ENCODE results near the gene ARHGAP4.

Gene ARHGAP4

DNA sequence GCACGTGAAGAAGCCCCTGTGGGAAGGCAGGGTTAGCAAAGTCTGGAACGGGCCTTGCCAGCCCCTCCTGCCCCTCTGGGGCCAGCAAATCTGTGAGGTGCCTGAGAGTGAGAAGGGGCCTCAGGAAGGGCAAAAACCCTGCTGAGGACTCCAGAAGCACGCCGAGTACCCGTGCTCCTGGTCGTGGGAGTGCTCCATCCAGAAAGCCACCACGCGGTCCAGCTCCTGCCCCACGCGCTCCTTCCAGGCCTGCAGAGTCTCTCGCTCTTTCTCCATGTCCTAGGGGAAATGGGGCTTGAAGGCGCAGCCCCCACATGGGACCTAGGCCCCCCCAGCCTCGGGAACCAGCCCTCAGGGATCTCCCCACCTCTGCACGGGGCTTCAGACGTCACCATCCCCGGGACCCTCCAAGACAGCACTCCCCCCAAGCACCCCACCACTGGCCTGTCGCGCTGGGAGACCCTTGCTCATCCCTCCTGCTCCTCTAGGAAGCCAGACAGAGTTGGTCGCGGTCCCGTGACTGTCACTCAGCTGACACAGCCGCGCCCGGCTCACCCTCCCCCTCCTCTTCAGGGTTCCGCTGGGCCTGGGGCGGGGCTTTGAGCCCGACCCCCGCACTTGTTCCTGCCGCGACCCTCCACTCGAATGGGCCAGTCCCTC, 18.2 kb upstream of the ARHGAP4 start, which contains the start of gene RENBP:
Gene RENBP (minus strand): TSS at position 504 of the 660 bp plus-strand sequence. CDS start 33 bp downstream, at position 471.
- no peak for DNase-seq

DNA sequence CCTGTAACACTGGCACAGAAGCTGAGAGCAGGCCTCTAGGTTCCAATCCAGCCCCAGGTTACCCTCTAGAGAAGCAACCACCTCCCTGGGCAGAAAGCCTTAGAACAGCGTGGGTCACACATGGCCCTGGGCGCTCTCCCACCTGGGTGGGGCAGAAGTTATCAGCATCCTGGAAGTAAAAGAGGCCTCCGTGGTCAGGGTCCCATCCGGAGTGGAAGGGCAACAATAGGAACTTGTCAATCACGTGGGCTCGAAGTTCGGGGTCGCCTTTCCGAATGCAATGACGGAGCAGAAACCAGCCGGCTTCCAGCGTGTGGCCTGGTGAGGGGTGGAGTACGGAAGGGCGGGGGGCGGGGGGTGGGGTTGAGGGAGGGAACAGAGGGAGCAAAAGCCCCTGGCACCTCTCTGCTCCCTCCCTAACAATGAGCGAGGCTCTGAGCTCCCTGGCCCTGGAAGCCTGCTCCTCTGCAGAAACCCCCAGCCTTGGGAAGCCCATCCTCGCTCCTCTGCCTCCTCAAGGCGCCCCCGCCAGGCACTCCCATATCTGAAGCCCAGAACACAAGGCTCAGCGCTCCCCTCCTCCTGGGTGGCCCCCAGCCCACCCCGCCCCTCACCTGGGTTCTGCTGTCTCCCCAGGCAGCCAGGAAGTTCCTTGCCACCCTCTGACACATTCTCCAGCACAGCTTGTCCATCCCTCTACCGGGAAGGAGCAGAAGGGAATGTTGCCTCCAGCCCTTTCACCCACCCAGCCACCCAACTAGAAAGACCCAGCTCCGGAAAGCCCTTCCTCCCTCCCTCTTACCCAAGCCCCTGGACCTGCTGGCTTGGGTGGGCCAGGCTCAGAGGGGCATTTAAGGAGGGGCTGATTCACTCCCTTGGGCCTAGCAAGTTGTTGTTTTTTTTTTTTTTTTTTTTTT, 15.5 kb upstream of the ARHGAP4 start:
- DNase-seq: no peak

DNA sequence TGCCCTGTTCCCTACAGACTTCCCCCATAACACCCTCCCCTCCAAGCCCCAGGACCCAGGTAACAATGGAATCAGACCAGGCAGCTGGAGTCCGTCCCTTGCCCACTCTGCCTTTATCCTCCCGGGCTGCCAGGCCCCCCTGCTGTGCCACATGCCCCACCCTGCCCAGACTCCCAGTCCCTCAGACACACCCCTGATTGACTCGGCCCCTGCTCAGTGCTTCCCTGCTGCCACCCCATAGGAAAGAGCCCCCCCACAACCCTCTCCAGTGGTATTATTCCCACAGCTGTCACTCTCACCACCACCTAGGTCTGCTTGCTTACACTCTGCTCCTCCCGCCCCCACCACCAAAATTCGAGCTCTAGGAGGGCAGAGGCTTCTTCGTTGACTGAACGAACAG, 13.5 kb upstream of the ARHGAP4 start:
- DNase-seq: no peak

DNA sequence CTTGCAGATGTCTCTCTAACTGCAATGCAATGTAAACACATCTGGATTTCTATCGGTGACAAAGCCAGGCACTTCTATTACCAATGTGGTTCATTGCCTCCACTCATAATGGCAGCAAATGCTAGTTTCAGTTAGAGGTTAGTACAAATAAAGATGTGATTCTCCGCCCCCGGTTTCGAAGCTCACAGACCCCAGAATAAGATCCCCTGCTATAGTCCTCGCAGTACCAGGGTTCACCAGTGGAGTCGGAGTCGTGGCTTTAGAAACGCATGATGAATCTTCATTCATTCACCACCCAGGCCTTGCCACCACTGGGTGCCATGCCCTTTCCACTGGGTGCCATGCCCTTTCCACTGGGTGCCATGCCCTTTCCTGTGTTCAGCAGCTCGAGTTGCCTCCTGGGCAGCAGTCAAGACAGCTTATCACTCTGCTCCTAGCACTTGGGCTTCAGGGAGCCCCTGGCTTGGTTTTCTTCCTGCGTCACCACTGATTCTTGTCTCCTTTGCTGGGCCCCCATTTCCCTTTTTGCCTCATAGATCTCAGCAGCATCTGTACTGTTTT, 12.2 kb upstream of the ARHGAP4 start:
- no peak for DNase-seq

DNA sequence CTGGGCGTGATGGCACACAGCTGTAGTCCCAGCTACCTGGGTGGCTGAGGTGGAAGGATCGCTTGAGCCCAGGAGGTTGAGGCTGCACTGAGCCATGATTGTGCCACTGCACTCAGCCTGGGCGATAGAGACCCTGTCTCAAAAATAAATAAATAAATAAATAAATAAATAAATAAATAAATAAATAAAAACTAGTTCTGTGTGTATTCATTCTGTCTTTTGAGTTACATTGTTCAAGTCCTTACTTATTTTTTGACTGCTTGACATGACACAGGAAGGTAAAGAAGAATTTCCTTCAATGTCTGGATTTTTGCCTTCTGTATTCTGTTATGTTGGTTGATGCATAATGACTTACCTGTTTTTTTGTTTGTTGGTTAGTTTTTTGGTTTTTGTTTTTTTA, 11.0 kb upstream of the ARHGAP4 start:
- DNase-seq: no peak

DNA sequence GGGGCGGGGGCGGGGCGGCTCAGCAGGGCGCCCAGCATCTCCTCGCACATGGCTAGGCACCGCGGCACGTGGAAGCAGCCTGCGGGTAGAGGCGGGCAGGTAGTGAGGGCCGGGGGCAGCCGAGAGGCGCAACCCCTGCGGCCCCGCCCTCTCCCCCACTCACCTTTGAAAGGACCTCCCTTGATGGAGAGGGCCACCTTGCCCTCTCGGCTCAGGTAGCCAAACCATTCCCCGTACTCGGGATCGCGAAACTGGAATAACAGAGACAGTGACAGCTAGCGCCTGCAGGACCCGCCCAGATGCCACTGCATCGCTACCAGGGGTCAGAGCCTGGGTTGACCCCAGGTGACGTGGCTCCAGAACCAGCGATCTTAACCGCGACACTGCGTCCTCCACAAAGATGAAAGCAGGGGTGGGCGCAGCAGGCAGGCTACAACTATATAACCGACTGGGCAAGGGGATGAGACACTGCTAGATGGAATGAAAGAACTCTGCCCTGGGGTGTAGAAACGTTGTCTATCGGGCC, 9.3 kb upstream of the ARHGAP4 start:
- no peak for DNase-seq

DNA sequence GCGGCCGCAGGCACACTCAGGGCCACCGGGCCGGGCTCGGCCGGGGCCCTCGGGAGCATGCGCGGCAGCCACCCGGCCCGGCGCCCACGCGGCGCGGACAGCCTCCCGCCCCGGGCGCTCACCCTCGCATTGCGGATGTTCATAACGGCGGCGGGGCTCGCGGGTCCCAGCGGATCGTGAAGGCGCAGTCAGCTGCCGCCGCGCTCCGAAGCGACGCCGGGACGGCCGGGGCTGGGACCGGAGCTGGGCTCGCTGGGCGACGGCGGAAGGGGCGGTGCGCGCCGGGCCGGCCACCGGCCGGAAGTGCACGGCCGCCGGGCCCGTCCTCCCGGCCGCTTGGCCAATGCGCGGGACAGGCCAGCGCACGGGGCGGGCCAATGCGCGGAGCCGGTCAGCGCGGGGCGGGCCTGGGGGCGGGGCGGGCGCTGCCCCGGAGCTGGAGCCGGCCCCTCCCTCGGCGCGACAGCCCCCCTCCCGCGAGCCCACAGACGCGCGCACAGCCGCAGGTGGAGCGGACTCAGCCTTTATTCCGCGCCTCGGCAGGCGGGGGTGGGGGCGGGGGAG, 8.8 kb upstream of the ARHGAP4 start, which contains the start of gene NAA10:
Gene NAA10 (minus strand): TSS at position 276 of the 564 bp plus-strand sequence. CDS start 133 bp downstream, at position 143.
- peak; percentile 30 for DNase-seq

DNA sequence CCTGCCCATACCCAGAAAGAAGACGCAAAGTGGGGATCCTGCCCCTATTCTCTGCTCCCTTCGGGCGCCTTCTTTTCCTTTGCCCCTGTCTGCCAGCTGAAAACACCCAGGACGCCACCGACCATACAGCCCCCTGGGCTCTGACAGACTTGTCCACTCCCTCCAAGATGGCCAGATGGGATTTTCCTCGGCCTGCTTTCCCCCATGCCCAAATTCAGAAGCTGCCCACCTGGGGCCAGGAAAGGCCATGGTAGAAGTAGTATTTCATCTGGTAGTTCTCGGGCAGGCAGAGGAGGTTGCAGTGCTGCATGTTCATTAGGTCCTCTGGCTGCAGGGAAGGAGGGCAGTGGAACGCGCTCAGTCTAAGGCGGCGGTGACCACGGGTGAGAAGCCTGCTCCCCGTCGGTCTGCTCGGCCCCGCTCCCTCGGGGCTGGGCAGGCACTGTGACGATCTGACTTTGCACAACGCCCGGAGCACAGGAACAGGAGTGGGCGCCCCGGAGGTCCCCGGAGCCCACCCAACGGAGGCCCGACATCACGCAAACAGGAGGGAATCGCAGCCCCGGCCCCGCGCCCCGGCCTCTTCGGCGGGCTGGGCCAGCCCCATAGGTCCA, 8.2 kb upstream of the ARHGAP4 start:
- DNase-seq: no peak

DNA sequence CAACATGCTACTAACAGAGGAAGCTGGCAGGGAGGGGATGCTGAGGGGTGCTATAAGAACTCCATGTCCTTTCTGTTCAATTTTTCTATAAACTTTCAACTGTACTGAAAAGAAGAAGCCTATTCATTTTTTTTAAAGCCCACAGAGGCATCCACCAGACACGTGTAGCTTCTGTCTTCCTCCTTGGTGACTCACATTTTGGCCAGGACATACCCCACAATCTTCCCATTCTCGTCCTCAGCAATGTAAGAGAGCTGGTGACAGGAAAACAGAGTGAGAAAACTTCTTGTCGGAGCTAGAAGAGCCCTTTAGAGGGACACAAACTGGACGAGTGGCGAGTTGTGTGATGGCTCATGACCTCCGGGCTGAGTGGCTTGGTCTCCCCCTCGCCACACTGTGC, 7.7 kb upstream of the ARHGAP4 start:
- DNase-seq: no peak

DNA sequence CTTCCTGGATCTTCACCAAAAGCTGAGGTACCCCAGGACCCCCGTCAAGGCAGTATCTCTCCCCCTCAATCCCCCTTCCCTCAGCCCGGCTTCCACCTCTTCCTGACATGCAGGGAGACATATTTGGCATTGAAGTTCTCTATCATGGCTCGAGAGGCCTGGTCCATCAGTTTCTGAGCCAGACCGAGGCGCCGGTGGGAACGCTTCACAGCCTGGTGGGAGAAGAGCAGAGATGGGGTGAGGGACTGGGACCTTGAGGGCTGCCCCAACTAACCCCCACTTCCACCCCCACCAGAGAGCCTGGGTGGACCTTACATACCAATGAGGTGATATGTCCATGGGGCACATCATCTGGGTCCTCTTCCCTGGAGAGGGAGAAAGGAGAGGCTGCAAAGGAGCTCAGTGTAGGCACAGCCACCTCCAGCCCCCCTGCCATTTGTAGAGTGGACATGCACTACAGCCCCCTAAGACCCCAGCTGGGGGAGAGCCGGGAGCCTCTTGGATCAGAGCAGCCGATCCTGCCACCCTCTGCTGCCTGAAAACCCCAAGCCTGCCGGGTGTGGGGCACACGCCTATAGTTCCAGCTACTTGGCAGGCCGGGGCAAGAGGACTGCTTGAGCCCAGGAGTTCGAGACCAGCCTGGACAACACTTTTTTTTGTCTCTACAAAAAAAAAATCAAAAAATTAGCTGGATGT, 6.3 kb upstream of the ARHGAP4 start:
- no peak for DNase-seq

DNA sequence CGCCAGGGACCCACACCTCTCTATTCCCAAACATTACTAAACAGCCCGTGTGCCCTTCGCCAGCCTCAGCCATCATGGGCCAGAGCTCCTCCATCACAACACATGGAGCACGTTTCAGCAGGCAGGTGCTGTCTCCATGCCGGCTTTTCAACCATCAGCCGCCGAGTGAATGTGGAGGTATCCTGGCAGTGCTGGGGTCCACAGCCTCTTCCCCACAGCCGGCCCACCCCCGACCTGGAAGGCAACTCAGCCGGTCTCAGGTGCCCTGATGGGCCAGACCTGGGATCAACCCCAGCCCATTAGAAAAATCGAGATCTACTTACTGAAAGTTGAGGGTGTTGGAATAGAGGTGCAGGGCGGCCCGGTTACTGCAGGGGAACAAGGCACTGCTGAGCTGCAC, 5.7 kb upstream of the ARHGAP4 start:
- no peak for DNase-seq

DNA sequence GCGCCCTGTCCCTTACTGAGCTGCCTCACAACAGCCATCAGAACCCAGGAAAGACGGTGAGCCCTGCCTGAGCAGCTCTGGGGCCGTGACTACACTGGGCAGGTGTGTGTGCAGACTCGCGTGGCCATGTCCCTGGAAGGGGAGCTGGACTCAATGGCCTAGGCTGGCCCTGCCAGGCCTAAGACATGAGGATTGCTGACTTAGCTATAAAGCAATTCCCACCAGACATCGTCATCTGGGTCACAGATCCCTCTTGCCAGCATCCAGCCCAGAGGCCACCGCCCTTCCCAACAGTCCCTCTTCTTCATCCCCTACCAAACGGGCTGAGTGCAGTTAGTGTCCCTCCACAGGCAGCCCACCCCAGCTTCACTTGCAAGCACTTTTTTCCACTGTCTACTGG, 5.1 kb upstream of the ARHGAP4 start:
- DNase-seq: no peak

DNA sequence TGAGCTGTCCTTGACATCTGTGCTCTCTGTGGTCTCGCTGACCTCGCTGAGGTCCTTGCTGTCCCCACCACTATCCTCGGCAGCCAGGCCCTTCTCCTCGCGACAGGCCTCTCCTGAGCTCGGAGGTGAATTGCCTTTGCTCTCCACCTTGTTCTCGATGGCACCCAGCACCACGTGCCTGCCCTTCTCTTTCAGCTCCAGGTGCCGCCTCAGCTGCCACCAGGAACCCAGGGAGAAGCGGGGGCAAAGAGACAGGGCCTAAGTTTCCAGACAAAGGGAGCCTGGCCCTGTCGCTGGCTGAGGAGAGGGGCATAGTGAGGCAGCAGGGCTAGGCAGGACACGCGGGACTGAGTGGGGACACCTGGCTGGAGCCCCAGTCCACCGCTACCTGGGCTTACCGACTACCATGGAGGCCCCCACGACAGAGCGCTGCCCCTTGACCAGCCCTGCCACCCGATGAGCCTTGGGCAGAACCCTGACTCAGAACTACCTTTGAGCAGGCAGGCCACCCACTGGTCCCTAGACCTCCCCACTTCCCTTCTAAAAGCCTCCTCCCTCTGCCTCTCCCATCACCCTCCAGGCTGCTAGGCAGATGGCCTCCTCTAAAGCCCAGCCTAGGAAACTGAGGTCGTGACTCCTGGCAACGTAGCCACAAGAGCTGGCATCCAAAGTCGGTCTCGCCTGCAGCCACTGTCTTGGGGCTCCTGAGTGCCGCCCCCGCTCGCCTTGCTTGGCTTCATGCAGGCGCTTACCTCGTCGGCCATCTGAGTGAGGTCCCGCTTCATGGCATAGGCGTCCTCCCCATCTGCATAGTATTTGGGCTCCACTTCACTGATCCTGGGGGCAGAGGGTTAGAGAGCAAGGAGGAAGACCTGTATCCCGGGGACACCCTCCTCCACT, 4.2 kb upstream of the ARHGAP4 start:
- no peak for DNase-seq

DNA sequence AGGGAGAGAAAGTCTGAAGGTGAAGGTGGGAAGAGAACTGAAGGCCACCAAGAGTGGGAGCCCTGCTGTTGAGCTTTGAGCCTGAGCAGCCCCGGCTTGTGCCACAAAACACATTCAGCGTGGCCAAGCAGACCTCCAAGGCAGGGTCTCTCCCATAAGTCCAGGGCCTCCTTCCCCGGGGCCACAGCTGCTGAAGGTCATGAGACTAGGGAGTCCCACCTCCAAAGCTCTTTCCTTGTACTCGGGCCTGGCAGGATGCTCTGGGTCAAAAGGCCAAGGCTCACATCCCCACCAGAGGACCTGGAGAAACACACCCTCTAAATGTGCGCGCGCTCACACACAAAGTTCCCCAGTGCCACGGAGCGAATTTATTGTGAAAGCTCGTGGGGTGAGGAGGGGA, 3.5 kb upstream of the ARHGAP4 start:
- no peak for DNase-seq

DNA sequence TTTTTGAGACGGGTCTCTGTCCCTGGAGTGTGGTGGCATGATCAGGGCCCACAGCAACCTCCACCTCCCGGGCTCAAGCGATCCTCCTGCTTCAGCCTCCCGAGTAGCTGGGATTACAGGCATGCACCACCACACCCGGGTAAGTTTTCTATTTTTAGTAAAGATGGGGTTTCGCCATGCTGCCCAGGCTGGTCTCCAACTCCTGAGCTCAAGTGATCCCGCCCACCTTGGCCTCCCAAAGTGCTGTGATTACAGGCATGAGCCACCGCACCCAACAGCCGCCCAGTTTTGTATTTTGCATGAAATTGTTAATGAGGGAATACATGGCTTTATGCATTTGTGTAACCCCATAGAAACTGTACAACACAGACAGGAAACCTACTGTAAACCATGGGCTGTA, 2.8 kb upstream of the ARHGAP4 start:
- no peak for DNase-seq

DNA sequence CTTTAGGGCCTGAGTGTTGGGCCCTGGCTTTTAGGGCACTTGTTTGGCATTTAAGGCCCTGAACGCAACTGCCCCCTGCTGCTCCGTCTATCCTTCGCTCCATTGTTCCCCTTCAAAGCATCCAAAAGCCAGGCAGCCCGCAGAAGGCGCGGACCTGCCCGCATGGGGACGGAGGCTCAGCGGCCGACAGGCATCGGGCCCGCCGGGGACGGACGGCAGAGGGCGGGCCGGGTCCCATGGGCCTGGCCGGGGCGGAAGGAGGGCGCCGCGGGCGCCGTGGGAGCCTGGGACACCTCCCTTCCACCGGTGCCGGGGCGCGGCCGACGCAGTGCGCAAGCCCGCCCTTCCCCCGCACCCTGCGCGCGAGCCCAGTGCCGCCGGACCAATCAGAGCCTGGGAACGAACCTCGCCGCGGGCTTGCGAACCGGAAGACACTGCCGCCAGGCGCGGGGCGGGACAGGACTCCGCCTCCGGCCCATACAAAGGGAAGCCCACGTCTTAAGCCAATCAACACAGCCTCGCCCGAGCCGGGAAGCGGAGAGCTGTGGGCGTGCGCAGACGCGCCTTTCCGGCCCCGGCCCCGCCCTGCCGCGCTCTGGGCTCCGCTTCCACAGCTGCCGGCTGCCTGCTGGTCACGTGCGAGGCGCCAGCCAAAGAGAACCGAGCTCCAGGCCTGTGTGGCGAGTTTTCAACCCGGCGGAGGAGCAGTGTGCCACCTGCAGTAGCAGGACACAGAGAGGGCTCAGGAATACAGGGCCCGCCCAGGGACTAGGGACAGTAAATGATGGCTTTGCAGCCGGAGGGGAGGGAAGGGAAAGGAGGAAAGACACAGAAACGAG, 2.1 kb upstream of the ARHGAP4 start:
- peak; percentile 99 for DNase-seq

DNA sequence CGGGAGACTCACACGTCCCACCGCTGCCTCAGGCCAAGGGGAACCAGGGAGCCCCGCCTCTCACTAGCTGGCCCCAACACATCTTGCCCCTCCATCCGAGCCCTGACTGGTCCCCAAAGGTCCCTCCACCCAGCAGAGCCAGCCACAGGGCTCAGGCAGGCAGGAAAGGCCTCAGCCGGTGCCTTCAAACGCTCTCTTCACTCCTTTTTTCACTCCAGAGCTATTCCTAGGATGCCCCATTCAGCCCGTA, 1.5 kb upstream of the ARHGAP4 start:
- no peak for DNase-seq

DNA sequence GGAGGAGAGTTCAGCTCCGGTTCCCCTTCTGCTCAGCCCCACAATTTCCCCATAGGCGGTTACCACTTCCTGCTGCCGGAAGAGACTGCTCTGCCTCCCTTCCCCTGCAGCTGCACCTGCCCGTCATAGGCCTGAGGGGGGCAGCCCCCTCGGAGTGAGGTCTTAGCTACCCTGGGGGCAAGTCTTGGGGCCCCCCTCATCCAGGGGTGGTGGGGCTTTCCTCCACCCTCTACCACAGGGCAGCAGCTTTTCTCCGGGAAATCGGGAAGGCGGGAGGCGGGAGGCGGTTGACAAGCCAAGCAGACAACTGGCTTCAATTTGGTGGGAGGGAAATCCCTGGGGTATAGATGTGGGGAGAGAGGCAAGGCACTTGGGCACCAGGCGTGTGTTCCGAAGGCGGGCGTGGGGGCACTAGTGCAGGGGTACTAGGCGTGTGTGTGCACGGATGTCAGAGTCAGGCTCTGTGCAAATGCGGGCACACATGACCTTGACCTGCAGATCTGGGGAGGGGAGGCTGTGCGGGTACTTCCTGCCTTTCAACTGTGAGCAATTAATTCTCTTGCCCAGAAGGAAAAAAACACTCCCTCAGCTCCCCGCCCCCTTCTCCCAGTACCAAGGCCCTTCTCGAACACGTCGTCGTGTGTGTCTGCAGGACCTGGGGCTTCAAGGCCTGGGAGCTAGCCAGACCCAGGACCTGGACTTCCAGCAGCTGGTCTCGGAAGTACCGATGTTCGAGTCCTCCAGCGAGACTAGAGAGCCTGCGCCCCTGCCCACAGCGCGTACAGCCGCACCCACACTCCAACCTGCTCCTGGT, 1.0 kb upstream of the ARHGAP4 start:
- no peak for DNase-seq

DNA sequence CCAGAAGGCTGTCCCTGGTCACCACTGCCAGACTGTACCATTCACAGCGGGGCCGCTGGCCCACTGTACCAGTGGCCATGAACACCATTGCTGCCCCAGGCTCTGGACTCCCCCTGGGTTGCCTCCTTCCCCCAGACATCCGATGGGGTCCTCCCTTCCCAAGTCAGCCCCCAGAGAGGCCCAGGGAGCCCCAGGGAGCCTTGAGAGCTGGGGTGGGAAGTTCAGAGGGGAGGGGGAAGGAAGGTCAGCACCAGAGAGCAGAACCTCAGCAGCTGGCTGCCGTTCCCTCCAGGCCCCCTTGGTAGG, 441 bp upstream of the ARHGAP4 start:
- DNase-seq: no peak

DNA sequence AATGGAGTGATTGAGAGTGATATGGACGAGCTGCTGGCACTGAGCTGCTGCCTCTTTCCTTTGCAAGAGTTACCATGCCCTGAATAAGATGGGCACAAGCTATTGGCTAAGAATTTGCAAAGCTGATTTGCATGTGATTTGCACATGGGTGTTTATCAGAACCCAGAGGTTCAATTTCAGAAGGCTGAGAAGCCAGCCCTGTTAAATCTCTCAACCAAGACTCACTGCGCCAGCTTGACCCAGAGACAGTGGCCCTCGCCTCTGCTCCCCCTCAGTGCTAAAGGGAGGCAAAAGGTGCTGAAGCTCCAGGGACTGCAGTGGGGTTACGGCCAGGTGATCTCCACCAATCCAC, 701 bp downstream of the ARHGAP4 start:
- DNase-seq: no peak
